Transverse colon (tissue), 4 donors: ENCODE data around the gene SF3B2. TPM values are rescaled to one million over a fixed set of nuclear protein-coding genes. Genes with fewer than 3 reads are reported as not detected.
"Not testable (repeated sequence)": the region's sequence is repeated elsewhere in the genome, so short reads cannot be mapped to it uniquely, and the experiment has no call there.

Experiments
- DNase-seq: peaks from one replicate; pipeline ENCODE4 v3.0.0-alpha.2; 2019
- H3K27ac ChIP-seq, 4 donors: fragments of 200-600 bp; sonication (generic); 2 replicates each; pipeline ENCODE4 v1.5.1; 2016 to 2018; ENCODE audit warnings: inconsistent platforms in 4 of 4
- H3K27me3 ChIP-seq: fragments of 200-600 bp; sonication (generic); 2 replicates; pipeline ENCODE4 v1.5.1; 2017; ENCODE audit warnings: inconsistent platforms
- H3K36me3 ChIP-seq, 4 donors: fragments of 200-600 bp; sonication (generic); 2 replicates each; pipeline ENCODE4 v1.5.1; 2017 to 2019; ENCODE audit warnings: inconsistent platforms in 4 of 4
- H3K4me1 ChIP-seq, 4 donors: fragments of 200-600 bp; sonication (generic); 2 replicates each; pipeline ENCODE4 v1.5.1; 2017 to 2020; ENCODE audit warnings: inconsistent platforms in 4 of 4
- H3K4me3 ChIP-seq, 4 donors: fragments of 200-600 bp; sonication (generic); 1 replicate in 1 of 4; 2 replicates in 3 of 4; pipeline versions ENCODE4 v1.5.1 to v1.6.1; 2017 to 2019; ENCODE audit warnings: inconsistent platforms in 4 of 4
- H3K9me3 ChIP-seq, 2 donors: fragments of 200-600 bp; sonication (generic); 2 replicates each; pipeline ENCODE4 v1.5.1; 2017 to 2019; ENCODE audit warnings: inconsistent platforms in 2 of 2
- CTCF ChIP-seq, 5 experiments: fragments of 200-600 bp in 3 of 5; fragments of 450-650 bp in 2 of 5; sonication (generic) in 3 of 5; IDR thresholded peaks; 1 replicate in 2 of 5; 2 replicates in 3 of 5; pipeline ENCODE4 v1.5.1; 2016 to 2017; ENCODE audit warnings: antibody characterized with exemption in 5 of 5, inconsistent platforms in 3 of 5, mild to moderate bottlenecking in 2 of 5, moderate library complexity in 1 of 5
- EP300 ChIP-seq: sonication (generic); formaldehyde crosslinking; IDR thresholded peaks from one replicate; pipeline ENCODE4 v1.6.1; 2017; ENCODE audit warnings: antibody characterized with exemption, low read depth
- POLR2A ChIP-seq: fragments of 450-650 bp; IDR thresholded peaks from one replicate; pipeline ENCODE4 v1.6.1; 2016; ENCODE audit warnings: antibody characterized with exemption, mild to moderate bottlenecking, moderate library complexity
- POLR2AphosphoS5 ChIP-seq, 3 donors: sonication (generic); formaldehyde crosslinking; IDR thresholded peaks; one replicate each; pipeline ENCODE4 v1.6.1; 2016; ENCODE audit warnings: antibody characterized with exemption in 3 of 3
- WGBS, 2 donors: methylation state at CpG; one replicate each; pipeline ENCODE4 v1.1.5; 2018; ENCODE audit warnings: low coverage in 1 of 2; 5-methylcytosine and 5-hydroxymethylcytosine counted together
- in situ Hi-C, 4 donors: fragments of 200-750 bp; cut with MboI; loops; one replicate each; pipeline versions ENCODE4 v1.15.0 to v1.15.1; 2017; ENCODE audit warnings: low sequenced_read_pairs in 3 of 4, low pct_ligation_motif_present in 1 of 4, low pct_unique_long_range_greater_than_20kb in 1 of 4
- intact Hi-C: fragments of 100-400 bp; cut with DNase I; formaldehyde crosslinking; loops from one replicate; pipeline ENCODE4 v1.15.1; 2023; ENCODE audit warnings: low total_unique reads
- total RNA-seq, 4 donors: library from RNA; depleted of rRNA; stranded (reverse); fragments of >200 nt; gene quantifications; one replicate each; pipeline ENCODE4 v1.1.0, GENCODE V29; 2016

Gene SF3B2
- total RNA-seq, 4 donors from 2014 or later, result 71.8 to 152 (median 137) TPM

DNA sequence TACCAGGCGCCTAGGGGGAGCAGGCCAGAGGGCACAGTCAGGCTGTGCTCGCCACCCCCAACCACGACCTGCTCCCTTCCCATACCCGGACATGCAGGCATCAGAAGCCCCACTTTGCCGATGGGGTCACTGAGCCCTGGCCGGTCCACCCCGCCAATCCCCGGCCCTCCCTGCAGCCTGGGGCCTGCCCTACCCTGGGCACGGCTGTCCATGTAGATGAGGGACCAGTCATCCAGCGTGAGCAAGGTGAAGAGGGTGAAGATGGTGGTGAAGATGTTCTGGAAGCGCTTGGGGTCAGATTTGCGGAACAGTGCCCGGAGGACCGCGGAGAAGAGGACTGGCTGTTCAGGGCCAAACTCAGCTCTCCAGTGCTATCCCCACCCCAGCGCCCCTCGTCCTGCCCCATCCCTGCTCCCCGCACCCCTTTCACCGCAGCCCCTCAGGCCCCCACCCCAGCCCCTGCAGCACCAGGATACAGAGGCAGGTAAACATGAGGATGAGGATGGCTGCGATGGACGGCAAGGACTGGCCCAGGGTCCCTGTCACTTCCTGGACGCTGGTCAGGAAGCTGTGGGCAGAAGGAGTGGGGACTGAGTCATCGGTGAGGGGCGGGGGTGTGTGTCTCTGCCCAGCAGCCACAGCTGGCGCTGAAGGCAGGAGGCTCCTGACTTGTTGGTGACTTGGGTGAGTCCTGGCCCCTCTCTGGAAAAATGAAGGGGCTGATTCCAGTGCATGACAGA is 31.4 kb upstream of the SF3B2 start:
- Histone ChIP-seq H3K4me3 (no peak overlapping the region), H3K36me3 (no peaks in the 10 kb centered on the region), H3K27ac (no peak overlapping the region), H3K4me1 (peaks cover 0 to 6% (median 6%) of the 10 kb centered on the region in 4 donors), H3K9me3 (no peaks in the 10 kb centered on the region), H3K27me3 (peaks cover 11% of the 10 kb centered on the region)
- peak; percentile 29 for DNase-seq
- TF ChIP-seq POLR2AphosphoS5 (IDR thresholded peaks at IDR 0.05) (no peak), POLR2A (no peak), CTCF (IDR thresholded peaks at IDR 0.05) (no peak), EP300 (no peak)
- 78 to 87% methylated on average over 3 to 25 of the region's 25 CpGs for WGBS, 2 donors
- intact Hi-C loops, result no loop called here
- in situ Hi-C loops, result no loop called here

DNA sequence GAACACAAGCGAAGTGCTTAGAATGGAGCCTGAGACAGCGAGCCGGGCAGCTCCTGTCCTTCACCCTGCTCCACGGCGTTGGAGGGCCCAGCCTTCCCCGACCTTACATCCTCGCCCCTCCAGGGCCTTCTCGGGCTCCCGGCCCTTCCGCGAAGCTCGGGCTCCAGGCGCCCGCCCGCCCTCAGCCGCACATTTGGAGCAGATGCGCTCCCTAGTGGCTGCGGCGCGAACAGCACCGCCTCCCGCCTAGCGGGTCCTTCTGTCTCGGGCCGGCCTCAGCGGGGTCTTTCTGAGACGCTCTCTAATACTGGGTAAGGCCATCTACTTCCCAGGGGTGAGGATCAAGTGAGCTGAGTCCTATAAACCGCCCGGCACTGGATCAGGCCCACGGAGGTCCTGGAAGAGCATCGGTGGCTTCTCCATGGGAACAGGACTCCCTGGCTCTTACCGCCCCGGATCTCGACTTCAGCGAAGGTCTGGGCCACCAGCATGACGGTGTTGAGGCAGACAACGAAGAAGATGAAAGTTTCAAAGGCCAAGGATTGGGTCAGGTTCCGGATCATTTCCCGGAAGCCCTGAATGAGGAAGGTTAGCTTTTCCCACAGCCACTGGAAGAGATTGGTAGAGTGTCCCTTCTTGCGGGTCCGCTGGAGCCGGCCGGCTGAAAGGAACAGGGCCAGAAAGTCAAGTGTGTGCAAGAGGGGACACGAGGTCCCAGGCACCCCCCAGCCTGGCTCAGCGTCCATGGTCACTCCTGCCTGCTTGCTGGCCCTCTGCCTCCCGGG is 29.6 kb upstream of the SF3B2 start:
- TF ChIP-seq EP300 (no peak), POLR2A (no peak), CTCF (IDR thresholded peaks at IDR 0.05) (peak; percentile 88 to 98 (median 97)), POLR2AphosphoS5 (IDR thresholded peaks at IDR 0.05) (no peak)
- intact Hi-C loops, result no loop called here
- WGBS, 2 donors, result 13 to 18% methylated on average over 3 to 43 of the region's 46 CpGs
- H3K4me3 ChIP-seq, result peak overlapping the region in 1 of 4 donors; percentile 19
- H3K36me3 ChIP-seq, result no peaks in the 10 kb centered on the region
- peaks cover 0 to 6% (median 6%) of the 10 kb centered on the region in 4 donors for H3K4me1 ChIP-seq
- peaks cover 11% of the 10 kb centered on the region for H3K27me3 ChIP-seq
- in situ Hi-C loops, result no loop called here
- DNase-seq, result peak; percentile 80
- H3K9me3 ChIP-seq, result no peaks in the 10 kb centered on the region
- no peak overlapping the region for H3K27ac ChIP-seq

DNA sequence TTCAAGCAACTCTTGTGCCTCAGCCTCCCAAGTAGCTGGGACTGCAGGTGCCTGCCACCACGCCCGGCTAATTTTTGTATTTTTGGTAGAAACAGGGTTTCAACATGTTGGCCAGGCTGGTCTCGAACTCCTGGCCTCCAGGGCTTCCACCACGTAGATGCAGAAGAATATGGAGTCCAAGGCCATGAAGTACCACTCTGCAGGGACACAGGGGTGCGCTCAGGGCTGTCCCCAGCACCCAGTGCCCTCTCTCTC is 29.1 kb upstream of the SF3B2 start:
- 72% methylated on average over 5 of the region's 5 CpGs; no CpG with 5 or more reads in 1 of the 2 donors for WGBS, 2 donors
- H3K4me1 ChIP-seq, H3K9me3 ChIP-seq, H3K36me3 ChIP-seq, H3K4me3 ChIP-seq, intact Hi-C loops, H3K27ac ChIP-seq, in situ Hi-C loops, DNase-seq: not testable (repeated sequence)
- H3K27me3 ChIP-seq, result peaks cover 14% of the 10 kb centered on the region

- peaks cover 0 to 6% (median 6%) of the 10 kb centered on the region in 4 donors for H3K4me1 ChIP-seq
- no peak within 1 kb of the TSS for H3K27ac ChIP-seq
- 87% methylated on average over 18 of the region's 18 CpGs; no CpG with 5 or more reads in 1 of the 2 donors for WGBS, 2 donors
- TF ChIP-seq POLR2AphosphoS5 (IDR thresholded peaks at IDR 0.05) (no peak), POLR2A (no peak), EP300 (no peak), CTCF (IDR thresholded peaks at IDR 0.05) (no peak)
- H3K27me3 ChIP-seq, result peaks cover 14% of the 10 kb centered on the region
- in situ Hi-C loops, result no loop called here
- H3K9me3 ChIP-seq, result no peaks in the 10 kb centered on the region
- no peaks in the 10 kb centered on the region for H3K36me3 ChIP-seq
- H3K4me3 ChIP-seq, result no peak within 1 kb of the TSS
- intact Hi-C loops, result no loop called here
- no peak for DNase-seq
Observed at GRCh38 chr11:66026017-66026529, 26.1 kb upstream of the SF3B2 start, which contains the start of gene CATSPER1. Gene CATSPER1, minus strand, starts transcription at chr11:66026479. Its CDS starts 100 bp downstream, at chr11:66026379.
